Adrenal gland (tissue), 5 donors: Measurements from ENCODE around the gene LRRC4C.

Source experiments
- CTCF ChIP-seq, 6 experiments: fragments of 450-650 bp in 4 of 6; fragments of 200-600 bp in 2 of 6; sonication (generic) in 1 of 6; IDR thresholded peaks; 1 replicate in 5 of 6; 2 replicates in 1 of 6; pipeline versions ENCODE4 v1.5.1 to v1.8.0; 2016 to 2021; ENCODE audit warnings: antibody characterized with exemption in 6 of 6, mild to moderate bottlenecking in 2 of 6, moderate library complexity in 1 of 6
- POLR2A ChIP-seq, 2 donors: fragments of 450-650 bp; IDR thresholded peaks; one replicate each; pipeline ENCODE4 v1.6.1; 2017; ENCODE audit warnings: antibody characterized with exemption in 2 of 2, mild to moderate bottlenecking in 2 of 2, moderate library complexity in 1 of 2
- donor health status: DM: no; HTN: no; CAD: no.

GRCh38 chr11:41050791-41051190, 408.7 kb downstream of the LRRC4C start:
- TF ChIP-seq CTCF (IDR thresholded peaks at IDR 0.05) (no peak), POLR2A (IDR thresholded peaks at IDR 0.05) (no peak)
